Hepatocyte (in vitro differentiated cells): ENCODE results near the gene ADCY9.

Experiments used
- EZH2 ChIP-seq: fragments of 200-600 bp; sonication (generic); IDR thresholded peaks from 2 replicates; pipeline ENCODE4 v1.6.1; 2016; ENCODE audit warnings: antibody characterized with exemption, mild to moderate bottlenecking, borderline replicate concordance
- EZH2phosphoT487 ChIP-seq: fragments of 200-600 bp; sonication (generic); IDR thresholded peaks from one replicate; pipeline ENCODE4 v1.6.1; 2018; ENCODE audit warnings: antibody characterized with exemption, mild to moderate bottlenecking, low read depth, moderate library complexity; ENCODE audit not compliant: unreplicated experiment, severe bottlenecking
- TF ChIP-seq, protein P1 (sequence below): fragments of 200-600 bp; sonication (generic); IDR thresholded peaks from 2 replicates; pipeline ENCODE4 v1.5.1; 2016; ENCODE audit warnings: antibody characterized with exemption, mild to moderate bottlenecking; ENCODE audit not compliant: poor library complexity

DNA sequence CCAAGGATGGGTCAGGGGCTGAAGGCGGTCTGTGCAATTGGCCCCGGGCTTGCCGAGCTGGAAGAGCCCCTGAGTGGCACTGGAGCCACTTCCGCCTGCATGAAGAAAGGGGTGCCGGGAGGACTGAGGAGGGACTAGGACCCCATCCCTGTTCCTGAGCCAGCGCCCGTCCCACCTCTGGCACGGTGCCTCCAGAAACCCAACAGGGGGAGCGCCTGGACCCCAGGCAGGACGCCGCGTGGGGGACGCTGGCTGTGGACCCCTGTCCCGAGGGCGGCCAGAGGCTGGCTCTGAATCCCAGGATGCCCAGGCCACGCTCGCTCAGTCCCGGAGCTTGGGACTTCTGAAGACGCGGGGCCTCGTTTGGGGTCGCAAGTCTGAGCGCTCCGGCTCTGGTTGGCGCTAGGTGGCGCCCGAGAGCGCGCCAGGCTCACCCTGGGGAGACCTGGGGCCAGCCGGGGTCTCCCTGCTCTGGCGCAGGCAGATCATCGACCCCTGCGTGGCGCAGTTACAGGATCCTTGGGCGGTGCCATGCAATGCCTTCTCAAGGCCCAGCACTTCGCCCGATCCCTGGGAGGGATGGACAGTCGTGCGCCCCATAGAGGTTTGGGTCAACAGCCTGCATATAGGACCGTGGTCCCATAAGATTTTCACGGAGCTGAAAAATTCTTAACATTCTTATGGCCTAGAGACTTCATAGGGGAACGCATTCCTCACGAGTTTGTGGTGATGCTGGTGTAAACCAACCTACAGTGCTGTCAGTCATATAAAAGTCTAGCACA is 177.2 kb downstream of the ADCY9 start:
- TF ChIP-seq, protein P1, sequence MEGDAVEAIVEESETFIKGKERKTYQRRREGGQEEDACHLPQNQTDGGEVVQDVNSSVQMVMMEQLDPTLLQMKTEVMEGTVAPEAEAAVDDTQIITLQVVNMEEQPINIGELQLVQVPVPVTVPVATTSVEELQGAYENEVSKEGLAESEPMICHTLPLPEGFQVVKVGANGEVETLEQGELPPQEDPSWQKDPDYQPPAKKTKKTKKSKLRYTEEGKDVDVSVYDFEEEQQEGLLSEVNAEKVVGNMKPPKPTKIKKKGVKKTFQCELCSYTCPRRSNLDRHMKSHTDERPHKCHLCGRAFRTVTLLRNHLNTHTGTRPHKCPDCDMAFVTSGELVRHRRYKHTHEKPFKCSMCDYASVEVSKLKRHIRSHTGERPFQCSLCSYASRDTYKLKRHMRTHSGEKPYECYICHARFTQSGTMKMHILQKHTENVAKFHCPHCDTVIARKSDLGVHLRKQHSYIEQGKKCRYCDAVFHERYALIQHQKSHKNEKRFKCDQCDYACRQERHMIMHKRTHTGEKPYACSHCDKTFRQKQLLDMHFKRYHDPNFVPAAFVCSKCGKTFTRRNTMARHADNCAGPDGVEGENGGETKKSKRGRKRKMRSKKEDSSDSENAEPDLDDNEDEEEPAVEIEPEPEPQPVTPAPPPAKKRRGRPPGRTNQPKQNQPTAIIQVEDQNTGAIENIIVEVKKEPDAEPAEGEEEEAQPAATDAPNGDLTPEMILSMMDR: peak; percentile 89
- TF ChIP-seq EZH2 (no peak), EZH2phosphoT487 (no peak)
